Measurements from ENCODE around the gene VPS33A. TPM values are rescaled to one million over a fixed set of nuclear protein-coding genes. Genes with fewer than 3 reads are reported as not detected.

The VPS33A gene
- total RNA-seq, 2 experiments from 2014 or later, result 21.1 to 29.0 TPM

- no peak overlapping the region for H3K4me3 ChIP-seq (ENCODE audit: low read depth, low read length, poor library complexity, severe bottlenecking)
- TF ChIP-seq EZH2phosphoT487 (IDR thresholded peaks at IDR 0.05; ENCODE audit: borderline replicate concordance, low read depth, low read length) (no peak), CTCF (conservative IDR thresholded peaks at IDR 0.05; ENCODE audit: low read length) (no peak)
- no peak overlapping the region for H2AFZ ChIP-seq (ENCODE audit: low read length)
- intact Hi-C loops (cut with micrococcal nuclease; ENCODE audit: unreplicated experiment), result no loop called here
- no peaks in the 10 kb centered on the region for H3K79me2 ChIP-seq (ENCODE audit: insufficient read depth, low read depth, low read length)
- no peaks in the 10 kb centered on the region for H3K9me2 ChIP-seq (ENCODE audit: insufficient read depth, low read length)
- no peaks in the 10 kb centered on the region for H3K36me3 ChIP-seq (ENCODE audit: insufficient read depth, low read length)
- no peak overlapping the region for H3K27ac ChIP-seq (ENCODE audit: low read depth, low read length, poor library complexity, severe bottlenecking)
- DNase-seq (ENCODE audit: low spot score), result no peak
- BruUV-seq (replicated peaks), result no TSS peak
- H3K9me3 ChIP-seq (ENCODE audit: low read length), result no peaks in the 10 kb centered on the region
- ChIA-PET POLR2A (no interaction called here), CTCF (ENCODE audit: unreplicated experiment) (no interaction called here)
- H3K4me1 ChIP-seq (ENCODE audit: insufficient read depth, low read length, poor library complexity, severe bottlenecking), result peaks cover 9% of the 10 kb centered on the region
- no peaks in the 10 kb centered on the region for H4K20me1 ChIP-seq (ENCODE audit: insufficient read depth, low read length)
- H3K4me2 ChIP-seq (ENCODE audit: low read length), result no peak overlapping the region
Observed at GRCh38 chr12:122308811-122309210, 42.5 kb upstream of the VPS33A start.

GRCh38 chr12:122306407-122306806 lies 40.1 kb upstream of the VPS33A start:
- Histone ChIP-seq H3K79me2 (ENCODE audit: insufficient read depth, low read depth, low read length) (no peaks in the 10 kb centered on the region), H3K4me3 (ENCODE audit: low read depth, low read length, poor library complexity, severe bottlenecking) (no peak overlapping the region), H3K36me3 (ENCODE audit: insufficient read depth, low read length) (no peaks in the 10 kb centered on the region), H3K4me2 (ENCODE audit: low read length) (no peak overlapping the region), H3K27ac (ENCODE audit: low read depth, low read length, poor library complexity, severe bottlenecking) (no peak overlapping the region), H3K9me2 (ENCODE audit: insufficient read depth, low read length) (no peaks in the 10 kb centered on the region), H4K20me1 (ENCODE audit: insufficient read depth, low read length) (no peaks in the 10 kb centered on the region), H2AFZ (ENCODE audit: low read length) (no peak overlapping the region), H3K4me1 (ENCODE audit: insufficient read depth, low read length, poor library complexity, severe bottlenecking) (peaks cover 9% of the 10 kb centered on the region), H3K9me3 (ENCODE audit: low read length) (no peaks in the 10 kb centered on the region)
- POLR2A ChIA-PET, result interaction anchor here (0.7 kb wide), 1 partner anchor 27 kb away, joined by 3 read pairs; no protein-coding TSS in a partner anchor
- BruUV-seq (replicated peaks), result no TSS peak
- TF ChIP-seq EZH2phosphoT487 (IDR thresholded peaks at IDR 0.05; ENCODE audit: borderline replicate concordance, low read depth, low read length) (no peak), CTCF (conservative IDR thresholded peaks at IDR 0.05; ENCODE audit: low read length) (peak; percentile 71)
- DNase-seq (ENCODE audit: low spot score), result peak; percentile 32
- intact Hi-C loops (cut with micrococcal nuclease; ENCODE audit: unreplicated experiment), result no loop called here
- CTCF ChIA-PET (ENCODE audit: unreplicated experiment), result no interaction called here

DNA sequence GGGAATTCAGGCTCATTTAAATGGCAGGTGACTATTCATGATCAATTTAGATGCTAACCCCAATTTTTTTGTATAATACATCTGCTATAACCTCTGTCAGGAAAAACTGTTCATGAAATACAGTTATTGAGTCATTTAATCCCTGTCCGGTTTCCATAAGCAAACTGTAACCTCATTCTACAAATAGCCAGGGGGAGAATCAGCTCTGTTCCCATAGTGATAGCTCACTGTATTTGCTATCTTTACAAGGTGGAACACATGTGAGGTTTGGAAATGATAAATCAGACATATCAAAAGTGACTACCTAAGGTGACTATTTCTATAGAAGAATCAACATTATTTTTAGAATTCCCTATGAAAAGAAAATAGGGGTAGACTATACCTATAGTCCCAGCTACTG lies 38.6 kb upstream of the VPS33A start:
- intact Hi-C loops (cut with micrococcal nuclease; ENCODE audit: unreplicated experiment), result no loop called here
- BruUV-seq (replicated peaks), result no TSS peak
- no peak for TF ChIP-seq EZH2phosphoT487 (IDR thresholded peaks at IDR 0.05; ENCODE audit: borderline replicate concordance, low read depth, low read length)
- no peak for TF ChIP-seq CTCF (conservative IDR thresholded peaks at IDR 0.05; ENCODE audit: low read length)
- H2AFZ ChIP-seq (ENCODE audit: low read length), result no peak overlapping the region
- no peaks in the 10 kb centered on the region for H3K4me1 ChIP-seq (ENCODE audit: insufficient read depth, low read length, poor library complexity, severe bottlenecking)
- no peak overlapping the region for H3K27ac ChIP-seq (ENCODE audit: low read depth, low read length, poor library complexity, severe bottlenecking)
- no peak overlapping the region for H3K4me2 ChIP-seq (ENCODE audit: low read length)
- H3K4me3 ChIP-seq (ENCODE audit: low read depth, low read length, poor library complexity, severe bottlenecking), result no peak overlapping the region
- CTCF ChIA-PET (ENCODE audit: unreplicated experiment), result no interaction called here
- POLR2A ChIA-PET, result interaction anchor here (0.6 kb wide), 1 partner anchor 521 kb away, joined by 9 read pairs; no protein-coding TSS in a partner anchor
- no peaks in the 10 kb centered on the region for H4K20me1 ChIP-seq (ENCODE audit: insufficient read depth, low read length)
- H3K79me2 ChIP-seq (ENCODE audit: insufficient read depth, low read depth, low read length), result no peaks in the 10 kb centered on the region
- no peaks in the 10 kb centered on the region for H3K9me2 ChIP-seq (ENCODE audit: insufficient read depth, low read length)
- no peaks in the 10 kb centered on the region for H3K9me3 ChIP-seq (ENCODE audit: low read length)
- no peaks in the 10 kb centered on the region for H3K36me3 ChIP-seq (ENCODE audit: insufficient read depth, low read length)
- no peak for DNase-seq (ENCODE audit: low spot score)
